ENCODE measurements around the gene ORAI2. TPM values are rescaled to one million over a fixed set of nuclear protein-coding genes. Genes with fewer than 3 reads are reported as not detected.

The ORAI2 gene
- total RNA-seq, 1 donor from 2014 or later: 29.7 TPM

DNA sequence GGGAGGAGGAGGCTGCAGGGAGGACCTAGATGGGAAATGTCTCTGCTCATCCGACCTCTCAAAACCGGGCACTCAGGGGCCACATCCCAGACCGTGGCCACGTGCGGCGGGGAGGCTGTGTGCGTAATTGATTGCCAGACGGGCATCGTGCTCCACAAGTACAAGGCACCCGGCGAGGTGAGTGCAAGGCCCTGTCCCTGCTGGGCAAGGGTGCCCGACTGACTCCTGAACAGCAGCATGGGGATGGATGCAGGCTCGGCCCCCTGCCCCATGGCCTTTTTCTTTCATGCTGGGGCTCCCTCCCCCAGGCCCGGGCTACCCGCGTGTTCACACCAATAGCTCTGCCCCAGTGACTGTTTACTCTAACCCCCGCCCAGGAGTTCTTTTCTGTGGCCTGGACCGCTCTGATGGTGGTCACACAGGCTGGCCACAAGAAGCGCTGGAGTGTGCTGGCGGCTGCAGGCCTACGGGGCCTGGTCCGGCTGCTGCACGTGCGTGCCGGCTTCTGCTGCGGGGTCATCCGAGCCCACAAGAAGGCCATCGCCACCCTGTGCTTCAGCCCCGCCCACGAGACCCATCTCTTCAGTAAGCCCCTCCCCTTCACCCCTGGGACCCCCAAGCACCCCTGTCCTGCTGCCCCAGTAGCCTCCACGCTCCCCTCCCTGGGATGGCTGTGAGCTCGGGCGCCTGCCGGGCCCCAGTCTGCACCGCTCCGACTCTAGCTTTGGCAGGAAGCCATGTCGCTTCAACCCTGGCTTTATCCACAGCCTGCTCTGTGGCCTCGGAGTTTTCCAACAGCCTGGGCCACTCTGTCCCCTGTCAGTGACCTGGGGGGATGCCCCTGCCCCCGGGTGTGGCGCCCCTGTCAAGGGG lies 35.3 kb downstream of the ORAI2 start:
- no peak for ATAC-seq
- peaks cover 47% of the 10 kb centered on the region for H3K36me3 ChIP-seq
- TF ChIP-seq, protein P1, sequence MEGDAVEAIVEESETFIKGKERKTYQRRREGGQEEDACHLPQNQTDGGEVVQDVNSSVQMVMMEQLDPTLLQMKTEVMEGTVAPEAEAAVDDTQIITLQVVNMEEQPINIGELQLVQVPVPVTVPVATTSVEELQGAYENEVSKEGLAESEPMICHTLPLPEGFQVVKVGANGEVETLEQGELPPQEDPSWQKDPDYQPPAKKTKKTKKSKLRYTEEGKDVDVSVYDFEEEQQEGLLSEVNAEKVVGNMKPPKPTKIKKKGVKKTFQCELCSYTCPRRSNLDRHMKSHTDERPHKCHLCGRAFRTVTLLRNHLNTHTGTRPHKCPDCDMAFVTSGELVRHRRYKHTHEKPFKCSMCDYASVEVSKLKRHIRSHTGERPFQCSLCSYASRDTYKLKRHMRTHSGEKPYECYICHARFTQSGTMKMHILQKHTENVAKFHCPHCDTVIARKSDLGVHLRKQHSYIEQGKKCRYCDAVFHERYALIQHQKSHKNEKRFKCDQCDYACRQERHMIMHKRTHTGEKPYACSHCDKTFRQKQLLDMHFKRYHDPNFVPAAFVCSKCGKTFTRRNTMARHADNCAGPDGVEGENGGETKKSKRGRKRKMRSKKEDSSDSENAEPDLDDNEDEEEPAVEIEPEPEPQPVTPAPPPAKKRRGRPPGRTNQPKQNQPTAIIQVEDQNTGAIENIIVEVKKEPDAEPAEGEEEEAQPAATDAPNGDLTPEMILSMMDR (IDR thresholded peaks at IDR 0.05): no peak
- H3K27me3 ChIP-seq (ENCODE audit: low read depth): no peaks in the 10 kb centered on the region
- DNase-seq: no peak
- intact Hi-C loops (cut with DNase I): no loop called here
- peaks cover 22% of the 10 kb centered on the region for H3K4me1 ChIP-seq
- H3K4me3 ChIP-seq: no peak overlapping the region
- no peaks in the 10 kb centered on the region for H3K9me3 ChIP-seq
- H3K27ac ChIP-seq: no peak overlapping the region

DNA sequence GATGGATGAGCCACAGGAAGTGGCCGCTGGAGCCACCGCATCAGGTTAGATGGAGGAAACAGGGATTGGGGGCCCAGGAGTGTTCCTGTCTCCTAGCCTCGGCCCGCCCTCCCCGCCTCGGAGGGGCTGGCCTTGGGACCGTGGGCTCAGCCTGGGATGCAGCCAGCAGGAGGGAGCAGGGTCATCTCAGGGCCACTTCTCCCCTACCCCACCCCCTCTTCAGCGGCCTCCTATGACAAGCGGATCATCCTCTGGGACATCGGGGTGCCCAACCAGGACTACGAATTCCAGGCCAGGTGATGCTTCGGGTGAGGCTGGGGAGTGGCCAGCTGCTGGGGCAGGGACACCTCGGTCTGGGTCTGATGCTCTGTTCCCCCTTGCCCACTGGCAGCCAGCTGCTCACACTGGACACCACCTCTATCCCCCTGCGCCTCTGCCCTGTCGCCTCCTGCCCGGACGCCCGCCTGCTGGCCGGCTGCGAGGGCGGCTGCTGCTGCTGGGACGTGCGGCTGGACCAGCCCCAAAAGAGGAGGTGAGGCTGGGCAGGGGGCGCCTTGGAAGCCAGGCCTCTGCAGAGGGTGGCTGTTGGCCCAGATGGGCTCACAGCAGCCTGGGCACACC lies 36.1 kb downstream of the ORAI2 start:
- Histone ChIP-seq H3K4me1 (peaks cover 17% of the 10 kb centered on the region), H3K36me3 (peaks cover 52% of the 10 kb centered on the region), H3K27ac (no peak overlapping the region), H3K9me3 (no peaks in the 10 kb centered on the region), H3K4me3 (no peak overlapping the region), H3K27me3 (ENCODE audit: low read depth) (no peaks in the 10 kb centered on the region)
- no peak for ATAC-seq
- DNase-seq: no peak
- TF ChIP-seq, protein P1 (IDR thresholded peaks at IDR 0.05): no peak
- intact Hi-C loops (cut with DNase I): no loop called here

DNA sequence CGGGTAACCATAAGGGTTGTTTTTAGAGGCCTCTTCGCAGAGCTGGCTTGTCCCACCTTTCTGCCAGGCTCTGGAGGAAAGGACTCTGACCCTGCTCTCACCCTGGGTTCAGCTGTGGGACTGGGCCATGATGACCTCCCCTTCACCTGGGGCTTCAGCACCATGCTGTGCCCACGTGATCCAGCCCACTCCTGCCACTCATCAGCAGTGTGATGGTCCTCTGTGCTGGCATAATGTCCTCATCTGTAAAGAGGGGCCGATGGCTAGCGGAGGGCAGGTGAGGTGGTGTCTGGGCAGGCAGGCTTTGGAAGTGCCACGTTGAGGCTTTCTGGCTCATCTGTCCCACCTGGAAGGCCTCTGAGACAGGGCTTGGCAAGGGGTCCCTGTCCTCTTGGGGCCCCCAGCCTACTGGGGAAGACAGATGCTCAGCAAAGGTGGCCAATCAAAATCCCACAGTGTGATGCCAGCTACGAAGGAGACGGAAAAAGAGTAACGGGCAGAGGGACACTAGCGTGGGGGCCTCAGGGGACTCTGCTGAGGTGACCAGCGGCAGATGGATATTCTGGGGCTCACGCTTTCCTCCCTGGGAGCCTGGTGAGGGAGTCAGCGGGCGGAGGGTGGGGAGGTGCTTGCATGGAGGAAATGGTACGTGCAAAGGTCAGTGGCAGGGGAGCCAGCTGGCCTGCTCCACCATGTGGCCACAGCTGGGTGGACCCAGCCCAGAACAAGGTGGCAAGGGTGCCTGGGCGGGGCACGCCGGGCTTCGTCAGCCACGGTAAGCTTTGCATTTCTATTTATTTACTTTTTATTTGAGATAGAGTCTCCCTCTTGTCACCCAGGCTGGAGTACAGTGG lies 36.8 kb downstream of the ORAI2 start:
- H3K4me1 ChIP-seq: peaks cover 16% of the 10 kb centered on the region
- peaks cover 55% of the 10 kb centered on the region for H3K36me3 ChIP-seq
- no peaks in the 10 kb centered on the region for H3K27me3 ChIP-seq (ENCODE audit: low read depth)
- no peaks in the 10 kb centered on the region for H3K9me3 ChIP-seq
- no peak overlapping the region for H3K27ac ChIP-seq
- ATAC-seq (no peak), DNase-seq (no peak)
- intact Hi-C loops (cut with DNase I): no loop called here
- H3K4me3 ChIP-seq: no peak overlapping the region
- TF ChIP-seq, protein P1 (IDR thresholded peaks at IDR 0.05): no peak

DNA sequence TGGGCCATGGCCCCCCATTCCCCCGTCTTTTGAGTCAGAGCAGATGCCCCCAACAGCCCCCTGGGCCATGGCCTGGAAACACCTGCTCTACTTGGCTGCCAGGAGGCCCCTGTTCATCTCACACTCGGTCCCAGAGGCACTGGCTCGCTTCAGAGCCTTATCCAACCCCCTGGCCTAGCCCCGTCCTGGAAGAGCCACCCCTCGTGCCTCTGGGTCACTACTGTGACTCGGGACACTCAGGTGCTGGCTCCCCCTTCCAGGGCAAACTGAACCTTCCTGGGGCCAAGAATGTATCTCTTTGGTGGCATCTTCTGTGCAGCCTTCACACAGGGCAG lies 38.4 kb downstream of the ORAI2 start:
- peaks cover under 1% of the 10 kb centered on the region for H3K4me1 ChIP-seq
- no peaks in the 10 kb centered on the region for H3K9me3 ChIP-seq
- no peak overlapping the region for H3K27ac ChIP-seq
- intact Hi-C loops (cut with DNase I): no loop called here
- TF ChIP-seq, protein P1 (IDR thresholded peaks at IDR 0.05): no peak
- H3K4me3 ChIP-seq: no peak overlapping the region
- H3K27me3 ChIP-seq (ENCODE audit: low read depth): no peaks in the 10 kb centered on the region
- peaks cover 63% of the 10 kb centered on the region for H3K36me3 ChIP-seq
- ATAC-seq: no peak
- DNase-seq: no peak

Measured in lower lobe of right lung (tissue), 2 donors.